B cell (primary cell): ENCODE data around the gene POLL. TPM values are rescaled to one million over a fixed set of nuclear protein-coding genes. Genes with fewer than 3 reads are reported as not detected.

ENCODE experiments used
- ATAC-seq: fragments of 200-7000 bp; cut with Tn5 transposase; one replicate; pipeline ENCODE4 v1.10.0; 2021; ENCODE audit warnings: low read depth, mild to moderate bottlenecking, moderate number of reproducible peaks, moderate library complexity
- CTCF ChIA-PET: fragments of 350-600 bp; sonication (Branson Sonifier 250); formaldehyde crosslinking; loops from one replicate; lab custom pipeline; 2021; ENCODE audit warnings: antibody characterized with exemption, inconsistent platforms; lab: Charles Lee
- POLR2A ChIA-PET: fragments of 350-600 bp; sonication (Branson Sonifier 250); formaldehyde crosslinking; loops from one replicate; lab custom pipeline; 2021; ENCODE audit warnings: antibody characterized with exemption; lab: Charles Lee
- DNase-seq: peaks from one replicate; pipeline ENCODE4 v3.0.0; 2013
- H2AFZ ChIP-seq: 2 replicates; pipeline ENCODE4 v1.6.1; 2012; ENCODE audit warnings: mild to moderate bottlenecking, low read depth, low read length; ENCODE audit not compliant: insufficient read depth, poor library complexity, severe bottlenecking
- H3K27ac ChIP-seq, 2 donors: 1 replicate in 1 of 2; 2 replicates in 1 of 2; pipeline ENCODE4 v1.5.1; 2012 to 2013; ENCODE audit warnings: low read length in 2 of 2, mild to moderate bottlenecking in 2 of 2, moderate library complexity in 1 of 2
- H3K27me3 ChIP-seq, 4 experiments: fragments of 200-600 bp in 1 of 4; sonication (generic) in 1 of 4; replicated peaks in 1 of 4; 1 replicate in 2 of 4; 2 replicates in 2 of 4; pipeline versions ENCODE4 v1.6.1 to v1.7.0; 2013 to 2016; ENCODE audit warnings: low read length in 3 of 4, mild to moderate bottlenecking in 2 of 4, mixed read lengths in 1 of 4, moderate library complexity in 1 of 4; ENCODE audit not compliant: insufficient read depth in 4 of 4, control insufficient read depth in 3 of 4; ENCODE audit errors: control extremely low read depth in 1 of 4
- H3K36me3 ChIP-seq, 2 experiments: replicated peaks in 1 of 2; 1 replicate in 1 of 2; 2 replicates in 1 of 2; pipeline versions ENCODE4 v1.6.1 to v1.7.1; 2013; ENCODE audit warnings: low read length in 1 of 2; ENCODE audit not compliant: insufficient read depth in 2 of 2, control insufficient read depth in 1 of 2; ENCODE audit errors: control extremely low read depth in 1 of 2, extremely low read depth in 1 of 2
- H3K4me1 ChIP-seq, 2 donors: fragments of 200-600 bp in 1 of 2; sonication (generic) in 1 of 2; 1 replicate in 1 of 2; 2 replicates in 1 of 2; pipeline versions ENCODE4 v1.5.1 to v1.6.1; 2013 to 2017; ENCODE audit warnings: low read length in 2 of 2; ENCODE audit not compliant: control insufficient read depth in 2 of 2, insufficient read depth in 2 of 2
- H3K4me2 ChIP-seq: replicated peaks from 2 replicates; pipeline ENCODE3; 2012; ENCODE audit warnings: mild to moderate bottlenecking, low read depth, low read length; ENCODE audit not compliant: poor library complexity, severe bottlenecking
- H3K4me3 ChIP-seq, 5 experiments: fragments of 200-600 bp in 1 of 5; sonication (generic) in 1 of 5; 1 replicate in 3 of 5; 2 replicates in 2 of 5; pipeline versions ENCODE4 v1.5.1 to v1.7.0; 2011 to 2016; ENCODE audit warnings: low read length in 4 of 5, mild to moderate bottlenecking in 4 of 5, low read depth in 2 of 5, control low read depth in 1 of 5, moderate library complexity in 1 of 5; ENCODE audit not compliant: insufficient read depth in 1 of 5; ENCODE audit errors: control extremely low read depth in 1 of 5, extremely low read depth in 1 of 5
- H3K79me2 ChIP-seq: fragments of 200-600 bp; sonication (generic); one replicate; pipeline ENCODE4 v1.6.0; 2016; ENCODE audit warnings: low read length; ENCODE audit not compliant: control insufficient read depth, insufficient read depth
- H3K9ac ChIP-seq: fragments of 200-600 bp; sonication (generic); 2 replicates; pipeline ENCODE4 v1.6.1; 2017; ENCODE audit warnings: mild to moderate bottlenecking, low read length, moderate library complexity
- H3K9me3 ChIP-seq, 3 donors: one replicate each; pipeline versions ENCODE4 v1.6.1 to v1.7.1; 2013; ENCODE audit warnings: low read length in 2 of 3; ENCODE audit not compliant: control insufficient read depth in 2 of 3, insufficient read depth in 1 of 3; ENCODE audit errors: control extremely low read depth in 1 of 3
- H4K20me1 ChIP-seq: 2 replicates; pipeline ENCODE4 v1.6.0; 2012; ENCODE audit warnings: mild to moderate bottlenecking, low read length; ENCODE audit not compliant: insufficient read depth, control insufficient read depth, poor library complexity, severe bottlenecking
- H3K27ac Mint-ChIP-seq: one replicate; pipeline ENCODE4 v1.8.0; 2021; ENCODE audit warnings: mixed read lengths
- H3K27me3 Mint-ChIP-seq: one replicate; pipeline ENCODE4 v1.8.0; 2021; ENCODE audit warnings: mixed read lengths
- H3K4me1 Mint-ChIP-seq: one replicate; pipeline ENCODE4 v1.8.0; 2021; ENCODE audit warnings: mixed read lengths
- H3K4me3 Mint-ChIP-seq: one replicate; pipeline ENCODE4 v1.8.0; 2021; ENCODE audit warnings: mixed read lengths
- H3K9me3 Mint-ChIP-seq: one replicate; pipeline ENCODE4 v1.8.0; 2022; ENCODE audit warnings: mixed read lengths; ENCODE audit not compliant: insufficient read depth
- EZH2 ChIP-seq: IDR thresholded peaks from 2 replicates; pipeline ENCODE4 v1.6.1; 2012; ENCODE audit warnings: borderline replicate concordance, low read depth, mild to moderate bottlenecking, moderate library complexity, low read length; ENCODE audit not compliant: insufficient read depth, poor library complexity, severe bottlenecking
- WGBS: methylation state at CpG from one replicate; pipeline ENCODE4 v1.1.5; 2013; ENCODE audit warnings: missing lambda C conversion rate; ENCODE audit not compliant: insufficient coverage; 5-methylcytosine and 5-hydroxymethylcytosine counted together
- intact Hi-C: fragments of 100-400 bp; cut with micrococcal nuclease; formaldehyde crosslinking; loops from one replicate; pipeline ENCODE4 v1.10.0; 2022
- polyA plus RNA-seq: library from polyadenylated mRNA; depleted of rRNA; stranded (reverse); fragments of >200 nt; gene quantifications from 2 replicates; pipeline ENCODE4 v1.2.3, GENCODE V29; 2012
- total RNA-seq, 2 donors: library from RNA; stranded (reverse); fragments of 120-200 nt in 1 of 2; gene quantifications; 1 replicate in 1 of 2; 2 replicates in 1 of 2; pipeline versions ENCODE4 v1.2.3 to v1.2.4, GENCODE V29; 2013 to 2022
- TF ChIP-seq, protein P1 (sequence below): fragments of 200-600 bp; IDR thresholded peaks from one replicate; pipeline ENCODE4 v1.8.0; 2022; ENCODE audit warnings: antibody characterized with exemption, mild to moderate bottlenecking

Gene POLL
- total and polyA plus RNA-seq, 2 donors (not counting 1 experiment from before 2014, with no cell fraction given) = 46.0 to 46.7 TPM

GRCh38 chr10:101615525-101616116 is 27.6 kb upstream of the POLL start:
- H3K79me2 ChIP-seq = no peaks in the 10 kb centered on the region
- H3K4me2 ChIP-seq = no peak overlapping the region
- H3K27ac ChIP-seq = no peak overlapping the region
- H3K27me3 Mint-ChIP-seq = no peaks in the 10 kb centered on the region
- no peak overlapping the region for H3K9ac ChIP-seq
- POLR2A ChIA-PET = no interaction called here
- 98% methylated on average over 5 of the region's 5 CpGs for WGBS
- H3K9me3 Mint-ChIP-seq = no peaks in the 10 kb centered on the region
- H2AFZ ChIP-seq = no peak overlapping the region
- no peak overlapping the region for H3K4me3 ChIP-seq
- peaks cover 20% of the 10 kb centered on the region for H3K4me1 Mint-ChIP-seq
- H3K27me3 ChIP-seq = no peaks in the 10 kb centered on the region
- no peaks in the 10 kb centered on the region for H3K9me3 ChIP-seq
- H3K27ac Mint-ChIP-seq = no peak overlapping the region
- peaks cover 19 to 23% of the 10 kb centered on the region in 2 donors for H3K4me1 ChIP-seq
- H3K36me3 ChIP-seq = peaks cover 0 to 74% of the 10 kb centered on the region in 2 experiments
- H4K20me1 ChIP-seq = peaks cover 36% of the 10 kb centered on the region
- H3K4me3 Mint-ChIP-seq = no peak overlapping the region
- CTCF ChIA-PET = interaction anchor here (0.7 kb wide), 1 partner anchor 11 kb away, joined by 3 read pairs; no protein-coding TSS in a partner anchor
- TF ChIP-seq EZH2 = no peak
- TF ChIP-seq, protein P1, sequence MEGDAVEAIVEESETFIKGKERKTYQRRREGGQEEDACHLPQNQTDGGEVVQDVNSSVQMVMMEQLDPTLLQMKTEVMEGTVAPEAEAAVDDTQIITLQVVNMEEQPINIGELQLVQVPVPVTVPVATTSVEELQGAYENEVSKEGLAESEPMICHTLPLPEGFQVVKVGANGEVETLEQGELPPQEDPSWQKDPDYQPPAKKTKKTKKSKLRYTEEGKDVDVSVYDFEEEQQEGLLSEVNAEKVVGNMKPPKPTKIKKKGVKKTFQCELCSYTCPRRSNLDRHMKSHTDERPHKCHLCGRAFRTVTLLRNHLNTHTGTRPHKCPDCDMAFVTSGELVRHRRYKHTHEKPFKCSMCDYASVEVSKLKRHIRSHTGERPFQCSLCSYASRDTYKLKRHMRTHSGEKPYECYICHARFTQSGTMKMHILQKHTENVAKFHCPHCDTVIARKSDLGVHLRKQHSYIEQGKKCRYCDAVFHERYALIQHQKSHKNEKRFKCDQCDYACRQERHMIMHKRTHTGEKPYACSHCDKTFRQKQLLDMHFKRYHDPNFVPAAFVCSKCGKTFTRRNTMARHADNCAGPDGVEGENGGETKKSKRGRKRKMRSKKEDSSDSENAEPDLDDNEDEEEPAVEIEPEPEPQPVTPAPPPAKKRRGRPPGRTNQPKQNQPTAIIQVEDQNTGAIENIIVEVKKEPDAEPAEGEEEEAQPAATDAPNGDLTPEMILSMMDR = no peak
- ATAC-seq = no peak
- intact Hi-C loops = no loop called here
- no peak for DNase-seq

DNA sequence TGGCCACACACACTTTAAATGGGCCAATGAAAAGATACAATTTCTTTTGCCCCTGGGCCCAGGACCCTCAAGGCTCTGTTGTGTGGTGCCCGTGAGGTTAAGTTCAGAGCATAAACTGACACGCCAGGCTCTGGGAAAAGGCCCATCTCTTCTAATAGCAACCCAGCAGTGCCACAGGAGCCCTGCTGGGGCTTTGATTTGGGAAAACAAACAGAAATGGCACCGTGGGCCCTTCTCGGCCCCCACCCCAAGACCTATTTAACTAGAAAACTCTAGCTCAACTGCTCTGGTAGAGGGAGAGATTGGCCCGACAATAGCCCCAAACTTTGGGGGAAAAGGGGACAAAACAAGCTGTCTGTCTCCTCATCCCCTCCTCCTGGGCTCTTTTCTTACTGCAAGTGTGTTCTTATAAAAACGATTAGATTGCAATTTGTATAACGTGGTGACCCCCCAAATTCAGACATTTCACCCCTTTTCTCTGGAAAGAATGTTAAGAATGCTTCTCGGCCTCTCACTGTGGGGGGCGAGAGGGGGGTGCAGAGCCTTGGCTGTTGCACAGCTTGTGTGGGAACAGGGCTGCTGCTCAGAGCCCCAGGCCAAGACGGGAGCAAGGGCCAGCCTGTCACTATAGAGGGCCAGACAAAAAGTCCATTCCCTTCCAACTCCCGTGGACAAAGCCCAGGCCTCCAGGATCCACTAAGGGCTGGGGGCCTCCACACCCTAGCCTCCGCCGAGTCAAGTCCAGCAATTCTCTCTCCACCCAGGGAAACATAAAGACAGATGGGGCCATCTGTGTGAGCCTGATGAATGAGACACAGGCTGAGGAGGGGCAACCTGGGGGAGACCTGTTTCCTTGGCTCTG is 26.8 kb upstream of the POLL start:
- Histone ChIP-seq H2AFZ (no peak overlapping the region), H3K4me2 (no peak overlapping the region), H3K27me3 (no peaks in the 10 kb centered on the region), H3K79me2 (no peaks in the 10 kb centered on the region), H3K36me3 (peaks cover 0 to 72% of the 10 kb centered on the region in 2 experiments), H3K9me3 (no peaks in the 10 kb centered on the region), H3K9ac (no peak overlapping the region), H4K20me1 (peaks cover 36% of the 10 kb centered on the region), H3K4me3 (no peak overlapping the region), H3K4me1 (peaks cover 19 to 23% of the 10 kb centered on the region in 2 donors), H3K27ac (no peak overlapping the region)
- CTCF ChIA-PET = no interaction called here
- H3K4me1 Mint-ChIP-seq = peaks cover 20% of the 10 kb centered on the region
- TF ChIP-seq EZH2 = no peak
- TF ChIP-seq, protein P1 = no peak
- no peaks in the 10 kb centered on the region for H3K9me3 Mint-ChIP-seq
- ATAC-seq (no peak), DNase-seq (no peak)
- POLR2A ChIA-PET = no interaction called here
- no peak overlapping the region for H3K27ac Mint-ChIP-seq
- WGBS = 100% methylated on average over 8 of the region's 13 CpGs
- no peak overlapping the region for H3K4me3 Mint-ChIP-seq
- intact Hi-C loops = no loop called here
- no peaks in the 10 kb centered on the region for H3K27me3 Mint-ChIP-seq
